NCI-H748 (cell line): ENCODE measurements around the gene PPP4R1.
"Not testable (repeated sequence)": the region's sequence is repeated elsewhere in the genome, so short reads cannot be mapped to it uniquely, and the experiment has no call there.

Experiments
- DNase-seq: peaks from one replicate; lab custom pipeline; 2025; ENCODE audit not compliant: unreplicated experiment; lab: John Stamatoyannopoulos, UW

The PPP4R1 gene

DNA sequence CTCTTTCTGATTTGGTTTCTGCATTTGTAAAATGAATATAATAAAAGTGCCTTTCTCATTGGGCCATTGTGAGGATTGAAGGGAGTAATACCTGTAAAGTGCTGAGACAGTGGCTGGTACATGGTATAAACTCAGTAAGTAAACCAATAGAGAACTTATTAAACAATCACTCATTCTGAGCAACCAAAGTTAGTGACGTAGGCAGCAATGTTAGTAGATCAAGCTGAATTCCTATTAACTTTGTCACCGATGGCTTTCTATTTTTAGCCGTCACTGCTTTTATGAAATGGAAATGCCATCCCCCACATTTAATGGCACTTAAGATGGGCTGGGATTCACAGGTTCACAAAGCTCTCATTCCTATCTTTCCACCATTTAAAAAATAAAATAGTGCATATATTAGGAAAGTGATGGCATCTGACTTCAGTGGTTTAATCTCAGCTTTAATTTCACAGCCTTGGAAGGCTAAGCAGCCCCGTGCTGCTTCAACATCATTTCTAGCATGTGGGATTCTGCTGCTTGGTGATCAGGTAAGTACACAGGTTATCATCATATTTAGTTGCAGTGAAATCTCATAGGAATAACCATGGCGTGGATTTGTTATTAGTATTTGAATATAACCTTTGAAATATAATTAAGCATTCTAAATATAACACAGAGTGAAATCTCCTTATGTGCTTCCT, 17.6 kb upstream of the PPP4R1 start:
- no peak for DNase-seq

DNA sequence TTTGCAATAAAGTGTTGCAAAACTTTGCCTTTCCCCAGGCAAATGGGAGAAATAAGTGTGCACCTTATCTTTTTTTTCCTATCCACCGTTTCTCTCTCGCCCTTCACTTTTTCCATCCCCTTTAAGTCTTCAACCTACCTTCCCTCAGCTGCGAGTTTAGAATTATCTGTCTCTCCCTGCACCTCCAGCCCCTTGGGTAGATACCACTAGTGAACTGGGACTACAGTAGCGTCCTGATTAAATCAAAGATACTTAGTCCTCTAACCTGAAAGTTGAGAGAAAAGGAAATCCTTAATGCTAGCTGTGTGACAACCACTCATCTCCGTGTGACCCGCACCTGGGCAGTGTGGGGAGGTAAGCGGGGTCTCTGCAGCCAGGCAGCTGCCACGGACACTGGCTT, 16.1 kb upstream of the PPP4R1 start:
- DNase-seq = no peak

DNA sequence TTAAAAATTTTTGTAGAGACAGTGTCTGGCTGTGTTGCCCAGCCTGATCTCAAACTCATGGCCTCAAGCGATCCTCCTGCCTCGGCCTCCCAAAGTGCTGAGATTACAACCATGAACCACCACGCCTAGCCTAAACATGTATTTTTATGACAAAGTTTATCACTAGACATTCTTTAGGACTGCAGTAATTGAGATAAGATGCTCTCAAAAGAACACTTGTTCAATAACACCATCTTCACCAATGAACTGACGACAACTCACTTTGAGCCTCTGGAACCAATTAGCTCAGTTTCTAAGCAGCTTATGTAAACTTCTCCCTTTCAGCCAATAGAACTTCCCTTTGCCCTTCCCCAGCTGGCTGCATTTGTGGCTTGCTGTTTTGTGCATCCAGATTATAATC, 15.3 kb upstream of the PPP4R1 start:
- no peak for DNase-seq

DNA sequence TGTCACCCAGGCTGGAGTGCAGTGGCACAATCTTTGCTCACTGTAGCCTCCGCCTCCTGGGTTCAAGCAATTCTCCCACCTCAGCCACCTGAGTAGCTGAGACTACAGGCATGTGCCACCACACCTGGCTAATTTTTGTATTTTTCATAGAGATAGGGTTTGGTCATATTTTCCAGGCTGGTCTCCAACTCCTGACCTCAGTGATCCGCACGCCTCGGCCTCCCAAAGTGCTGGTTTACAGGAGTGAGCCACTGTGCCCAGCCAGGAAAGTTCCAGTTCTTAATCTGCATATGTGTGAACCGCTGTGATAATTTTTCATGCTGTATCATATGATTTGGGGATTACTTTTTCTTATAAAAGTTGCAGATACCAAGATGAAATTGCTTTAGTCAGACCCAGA, 14.6 kb upstream of the PPP4R1 start:
- no peak for DNase-seq

DNA sequence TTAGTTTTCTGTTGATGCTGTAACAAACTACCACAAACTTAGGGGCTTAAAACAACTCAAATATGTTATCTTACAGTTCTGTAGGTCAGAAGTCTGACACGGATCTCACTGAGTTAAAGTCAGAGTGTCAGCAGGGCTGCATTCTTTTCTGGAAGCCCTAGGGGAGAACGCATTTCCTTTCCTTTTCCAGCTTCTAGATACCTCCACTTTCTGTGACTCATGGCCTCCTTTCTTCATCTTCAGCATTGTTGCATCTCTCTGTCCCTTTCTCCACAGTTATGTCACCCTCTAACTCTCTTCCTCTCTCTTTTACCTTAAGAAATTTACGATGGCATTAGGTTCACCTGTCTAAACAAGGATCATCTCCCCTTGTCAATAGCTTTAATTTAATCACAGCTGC, 13.3 kb upstream of the PPP4R1 start:
- DNase-seq = no peak

DNA sequence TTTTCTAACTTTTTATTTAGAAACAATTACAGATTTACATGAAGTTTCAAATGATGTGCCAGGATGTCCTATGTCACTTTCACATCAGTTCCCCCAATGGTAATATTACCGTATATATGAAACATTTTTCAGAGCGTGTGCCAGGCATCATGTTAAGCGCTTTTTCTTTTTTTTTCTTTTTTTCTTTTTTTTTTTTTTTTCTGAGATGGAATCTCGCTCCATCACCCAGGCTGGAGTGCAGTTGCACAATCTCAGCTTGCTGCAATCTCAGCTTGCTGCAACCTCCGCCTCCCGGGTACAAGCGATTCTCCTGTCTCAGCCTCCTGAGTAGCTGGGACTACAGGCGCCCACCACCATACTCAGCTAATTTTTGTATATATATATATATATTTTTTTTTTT, 5.6 kb upstream of the PPP4R1 start:
- DNase-seq = no peak

DNA sequence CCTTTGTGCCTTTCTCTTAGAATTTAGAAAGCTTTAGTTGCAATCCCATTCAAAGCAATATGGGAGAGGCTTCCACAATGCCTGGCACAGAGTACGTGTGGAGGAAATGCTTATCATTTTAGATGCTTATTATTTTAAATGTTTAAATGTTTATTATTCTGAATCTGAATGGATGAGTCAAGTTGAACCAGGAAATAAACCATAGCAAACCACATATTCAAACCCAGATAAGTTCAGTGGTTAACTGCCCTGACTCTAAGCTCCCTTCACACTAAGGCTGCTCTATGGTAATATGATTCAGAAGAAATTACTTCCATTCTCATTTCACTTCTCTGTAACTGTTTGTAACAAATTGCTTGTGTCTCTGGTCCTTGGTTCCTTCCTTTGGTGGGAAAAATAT, 5.2 kb upstream of the PPP4R1 start:
- no peak for DNase-seq

DNA sequence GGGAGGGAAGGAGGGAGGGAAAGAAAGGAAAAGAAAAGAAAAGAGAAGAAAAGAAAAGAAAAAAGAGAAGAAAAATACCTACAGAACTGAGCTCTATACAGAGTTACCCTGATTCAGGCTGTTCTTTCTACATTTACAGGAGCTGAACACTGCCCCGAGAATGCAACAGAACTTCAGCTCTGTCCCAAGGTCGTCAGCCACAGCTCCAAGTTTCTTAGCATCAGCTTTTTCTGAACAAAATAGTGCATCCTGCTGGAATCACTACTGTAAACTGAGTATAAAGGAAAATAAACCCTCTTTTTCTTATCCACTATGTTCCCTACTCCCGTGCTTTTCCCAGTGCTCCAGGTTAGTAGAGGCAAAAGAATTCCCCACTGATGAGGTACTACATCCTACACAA, 4.7 kb upstream of the PPP4R1 start:
- no peak for DNase-seq

DNA sequence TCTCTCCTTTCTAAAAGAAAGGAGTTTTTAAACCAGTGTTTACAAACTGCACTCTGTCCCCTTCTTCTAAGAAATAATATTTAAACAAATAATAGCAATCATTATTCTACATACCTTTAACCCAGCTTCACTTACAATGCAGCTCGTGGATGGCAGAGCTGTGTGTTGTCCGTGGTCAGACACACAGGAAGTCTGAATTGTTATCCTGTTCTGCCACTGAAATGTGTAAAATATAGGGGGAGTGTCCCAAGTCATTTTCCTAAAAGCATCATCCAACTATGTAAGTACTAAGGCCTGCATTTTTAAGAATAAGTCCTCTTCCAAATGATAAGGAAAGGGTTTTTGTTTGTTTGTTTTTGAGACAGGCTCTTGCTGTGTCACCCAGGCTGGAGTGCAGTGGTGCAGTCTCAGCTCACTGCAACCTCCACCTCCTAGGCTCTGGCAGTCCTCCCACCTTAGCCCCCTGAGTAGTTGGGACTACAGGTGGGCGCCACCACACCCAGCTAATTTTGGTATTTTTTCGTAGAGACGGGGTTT, 2.7 kb upstream of the PPP4R1 start:
- no peak for DNase-seq

DNA sequence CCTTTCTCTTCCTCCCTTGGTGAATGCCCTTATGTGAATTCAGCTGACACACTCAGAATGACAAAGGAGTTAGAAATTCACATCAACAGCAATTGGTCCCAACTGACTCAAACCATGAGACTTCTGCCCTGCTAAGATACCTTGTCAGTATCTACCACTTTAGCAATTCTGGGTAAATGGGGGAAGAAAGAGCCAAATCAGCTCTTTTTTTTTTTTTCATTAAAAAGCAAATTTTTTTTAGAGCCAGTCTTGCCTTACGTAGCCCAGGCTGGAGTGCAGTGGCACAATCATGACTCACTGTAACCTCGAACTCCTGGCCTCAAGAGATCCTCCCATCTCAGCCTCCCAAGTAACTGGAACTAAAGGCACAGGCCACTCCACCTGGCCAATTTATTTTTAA, 1.7 kb upstream of the PPP4R1 start:
- DNase-seq = no peak

DNA sequence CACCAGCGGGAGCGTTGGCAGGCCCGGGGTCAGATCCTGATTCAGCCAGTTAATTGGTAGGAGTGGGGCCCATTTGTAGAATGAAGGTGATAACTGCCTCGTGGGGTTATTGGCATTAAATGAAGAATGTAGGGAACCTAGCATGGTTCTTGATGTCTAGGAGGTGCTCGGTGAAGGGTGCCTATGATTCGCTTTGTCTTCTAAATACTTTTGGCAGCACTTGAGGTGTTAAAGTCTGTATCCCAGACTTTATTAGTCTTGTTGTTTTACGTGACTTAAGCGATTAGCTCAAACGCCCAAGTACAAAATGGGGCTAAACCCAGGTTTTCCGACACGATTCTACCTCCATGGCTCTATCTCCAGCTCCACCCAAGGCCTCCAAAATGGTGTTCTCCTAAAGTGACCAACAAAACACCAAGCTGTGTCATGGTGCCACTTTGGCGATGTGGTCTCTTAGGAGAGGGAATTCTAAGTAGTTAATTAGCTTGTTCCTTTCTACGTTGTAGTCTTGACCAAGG, 980 bp upstream of the PPP4R1 start:
- DNase-seq = no peak

DNA sequence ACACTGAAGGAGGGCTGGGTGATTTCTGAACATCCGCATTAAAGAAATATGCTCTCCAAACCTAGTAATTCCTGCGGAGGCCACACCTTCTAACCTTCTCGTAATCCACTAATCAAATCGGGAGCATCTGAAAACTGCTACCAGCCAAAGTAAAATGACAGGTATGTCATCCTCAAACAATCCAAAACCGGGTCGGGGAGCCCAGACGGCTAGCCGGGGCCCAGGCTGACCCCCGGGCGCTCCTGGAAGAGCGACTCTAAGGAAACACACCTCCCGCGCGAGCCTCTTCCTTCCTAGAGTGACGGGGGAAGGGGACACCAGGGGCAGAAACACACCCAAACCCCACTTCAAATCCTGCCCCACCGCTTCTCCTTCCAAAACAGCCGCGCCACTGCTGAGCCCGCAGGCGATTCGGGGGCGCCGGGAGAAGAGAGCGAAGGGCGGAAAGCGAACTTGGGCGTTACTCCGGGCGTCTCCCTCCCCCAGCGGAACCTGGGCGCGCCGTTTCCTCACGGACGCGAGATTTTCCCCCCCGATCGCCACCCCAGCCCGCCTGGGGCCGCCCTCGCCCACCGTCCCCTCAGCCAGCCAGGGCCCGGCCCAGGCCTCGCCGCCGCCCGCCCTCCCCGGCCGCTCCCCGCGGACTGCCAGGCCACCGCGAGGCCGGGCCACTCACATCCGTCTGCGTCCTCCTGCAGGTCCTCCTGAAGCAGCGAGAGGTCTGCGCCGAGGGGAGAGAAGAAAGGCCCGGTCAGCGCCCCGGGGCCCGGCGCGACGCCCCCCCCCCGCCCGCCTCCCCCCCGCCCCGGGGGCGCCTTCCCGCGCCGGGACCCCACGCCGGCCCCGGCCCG, 584 bp downstream of the PPP4R1 start:
- DNase-seq = peak; percentile 80

DNA sequence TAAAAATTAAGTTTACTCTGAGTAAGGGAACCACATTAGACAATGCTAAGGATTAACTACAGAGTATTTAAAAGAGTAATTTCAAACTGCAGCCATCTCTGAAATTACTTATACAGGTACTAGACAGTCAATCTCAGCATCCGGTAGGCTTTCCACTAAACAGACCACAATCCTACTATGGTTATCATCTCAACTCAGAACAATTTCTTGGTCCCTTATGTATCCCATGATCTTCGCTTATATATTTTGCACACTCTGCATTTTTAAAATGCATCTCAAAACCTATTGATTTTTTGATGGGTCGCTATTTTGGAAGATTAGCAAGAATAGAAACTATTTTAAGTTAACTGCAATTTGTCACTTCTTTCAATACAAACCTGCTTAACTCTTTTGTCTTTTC, 1.4 kb downstream of the PPP4R1 start:
- peak; percentile 9 for DNase-seq

DNA sequence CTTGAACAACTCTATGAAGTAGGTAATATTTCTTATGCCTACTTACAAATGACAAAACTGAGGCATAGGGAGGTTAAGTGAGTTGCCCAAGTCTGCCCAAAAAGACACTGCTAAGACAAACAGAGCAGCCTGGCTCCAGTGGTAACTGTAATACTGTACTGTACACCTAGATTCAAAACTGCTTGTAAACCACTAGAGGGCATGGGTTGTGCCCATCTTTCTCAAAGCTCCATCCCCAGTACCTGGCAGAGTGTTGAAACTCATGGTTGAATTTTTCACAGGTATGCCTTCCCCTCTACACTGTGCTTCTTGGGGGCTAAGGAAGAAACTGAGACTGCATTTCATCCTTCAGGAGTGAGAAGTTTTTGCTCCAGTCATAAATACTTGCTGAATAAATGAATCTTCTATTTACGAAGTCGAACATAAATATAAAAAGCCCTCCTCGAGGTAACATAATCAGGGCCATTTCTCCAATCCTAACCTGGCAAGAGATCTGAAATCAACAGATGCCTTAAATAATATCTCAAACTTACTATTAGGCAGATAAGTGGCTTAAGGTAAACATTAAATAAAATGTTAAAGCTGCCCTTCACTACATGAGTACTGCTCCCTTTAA, 2.0 kb downstream of the PPP4R1 start:
- DNase-seq = peak; percentile 76

DNA sequence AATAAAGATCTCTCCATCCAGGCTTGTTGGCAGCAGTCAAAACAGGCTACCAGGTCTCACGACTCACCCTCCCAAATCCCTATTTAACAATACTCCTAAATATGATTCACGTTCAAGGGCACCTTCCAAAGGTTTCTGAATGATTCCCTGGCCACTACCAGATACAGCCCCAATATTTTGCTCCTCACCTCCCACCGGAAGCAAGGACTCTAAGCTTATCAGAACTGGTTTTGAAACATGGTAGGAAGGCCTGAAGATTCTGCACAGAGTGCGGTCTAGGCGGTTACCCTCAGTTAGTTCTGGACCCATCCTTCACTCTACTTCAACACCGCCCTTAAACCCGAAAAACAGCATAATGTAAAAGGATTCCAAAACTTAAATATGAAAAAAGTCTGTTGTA, 5.2 kb downstream of the PPP4R1 start:
- DNase-seq = no peak

DNA sequence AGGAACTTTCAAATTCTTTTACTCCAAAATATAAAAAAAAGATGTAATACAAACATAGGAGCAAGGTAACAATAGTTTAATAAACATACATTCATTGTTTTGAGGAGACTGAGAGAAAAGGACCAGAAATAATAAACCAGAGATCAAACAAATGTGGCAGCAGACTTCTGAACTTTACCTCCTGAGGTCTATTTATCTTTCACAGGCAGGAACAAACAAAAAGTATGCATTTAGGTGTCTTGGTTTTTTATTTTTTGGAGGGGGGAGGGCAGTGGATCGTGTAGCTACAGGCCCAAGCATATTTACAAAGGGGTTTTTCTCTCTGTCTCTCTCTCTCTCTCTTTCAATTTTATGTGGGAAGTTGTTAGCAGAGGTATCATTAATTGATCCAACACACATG, 5.6 kb downstream of the PPP4R1 start:
- peak; percentile 15 for DNase-seq

DNA sequence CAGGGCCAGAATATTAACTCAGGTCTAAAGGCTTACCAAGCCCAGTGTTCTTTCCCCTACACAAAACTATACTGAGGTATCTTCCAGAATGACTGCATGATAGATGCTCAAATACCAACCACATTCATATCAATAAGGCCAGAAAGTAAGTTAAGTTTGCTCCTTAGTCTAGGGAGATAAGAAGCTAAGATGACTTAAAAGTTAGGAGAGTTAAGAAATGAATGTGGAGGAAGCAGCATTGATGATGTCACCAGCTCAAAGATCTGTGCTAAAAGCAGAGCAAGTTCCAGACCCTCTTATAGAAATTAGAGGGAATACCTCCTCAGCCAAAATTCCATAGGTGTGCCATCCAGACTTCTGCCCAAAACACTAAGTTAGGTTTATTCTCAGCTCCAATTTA, 6.1 kb downstream of the PPP4R1 start:
- DNase-seq = no peak

DNA sequence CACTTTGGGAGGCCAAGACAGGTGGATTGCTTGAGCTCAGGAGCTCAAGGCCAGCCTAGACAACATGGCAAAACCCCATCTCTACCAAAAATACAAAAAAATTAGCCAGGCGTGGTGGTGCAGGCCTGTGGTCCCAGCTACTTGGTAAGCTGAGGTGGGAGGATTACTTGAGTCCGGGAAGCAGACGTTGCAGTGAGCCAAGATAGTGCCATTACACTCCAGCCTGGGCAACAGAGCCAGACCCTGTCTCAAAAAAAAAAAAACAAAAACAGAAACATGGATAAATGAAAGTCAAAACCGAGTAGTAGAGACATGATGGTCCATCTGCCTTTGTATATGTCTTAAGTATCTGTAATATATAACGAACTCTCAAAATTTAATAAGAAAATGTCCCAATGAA, 7.2 kb downstream of the PPP4R1 start:
- not testable (repeated sequence) for DNase-seq

DNA sequence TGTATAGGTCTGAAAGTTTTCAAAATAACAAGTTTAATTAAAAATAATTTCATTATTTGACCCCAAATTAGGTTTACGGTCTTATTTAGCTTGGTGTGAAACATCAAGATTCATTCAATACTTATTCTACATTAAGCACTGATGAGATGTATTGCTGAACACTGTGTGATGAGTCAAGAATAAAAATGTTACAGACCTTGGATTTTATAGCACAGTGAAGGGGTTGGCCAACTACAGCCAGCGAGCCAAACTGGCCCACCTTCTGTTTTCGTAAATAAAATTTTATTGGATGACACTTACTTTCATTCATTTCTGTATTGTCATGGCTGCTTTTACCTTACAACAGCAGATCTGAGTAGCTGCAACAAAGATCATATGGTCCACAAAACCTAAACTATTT, 8.3 kb downstream of the PPP4R1 start:
- DNase-seq = no peak

DNA sequence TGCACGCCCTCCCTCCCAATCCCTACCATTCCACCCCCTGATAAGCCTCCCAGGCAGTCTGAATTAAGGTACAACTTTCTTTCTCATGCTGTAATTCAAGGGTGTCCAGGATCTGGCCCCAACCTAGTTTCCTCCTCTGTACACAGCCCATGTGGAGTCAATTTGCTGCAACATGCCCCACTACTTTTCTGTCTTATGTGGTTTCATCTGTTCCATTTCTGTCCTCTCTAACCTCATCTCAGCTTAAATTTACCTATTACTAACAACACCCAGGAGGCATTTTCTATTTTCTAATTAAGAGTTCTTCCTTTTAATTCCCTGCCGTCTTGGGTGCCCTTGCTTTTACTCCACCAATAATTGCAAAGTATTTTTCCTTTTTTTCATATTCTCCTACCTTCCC, 10.0 kb downstream of the PPP4R1 start:
- no peak for DNase-seq

DNA sequence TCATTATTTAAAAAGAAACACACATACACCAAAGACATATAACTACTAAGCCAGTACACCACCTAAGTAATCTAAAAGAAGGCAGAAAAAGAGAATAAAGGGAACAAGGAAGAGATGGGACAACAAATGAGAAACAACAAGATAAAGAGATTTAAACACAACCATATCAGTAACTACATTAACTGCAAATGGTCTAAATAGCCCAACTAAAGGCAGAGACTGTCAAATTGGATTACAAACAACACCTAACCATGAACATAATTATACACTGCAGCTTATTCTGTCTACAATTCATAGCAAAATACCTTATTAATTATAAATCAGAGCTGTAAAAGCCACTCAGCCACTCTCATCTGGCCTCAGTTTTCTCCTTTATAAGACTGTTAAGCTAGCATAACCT, 15.0 kb downstream of the PPP4R1 start:
- DNase-seq = no peak

DNA sequence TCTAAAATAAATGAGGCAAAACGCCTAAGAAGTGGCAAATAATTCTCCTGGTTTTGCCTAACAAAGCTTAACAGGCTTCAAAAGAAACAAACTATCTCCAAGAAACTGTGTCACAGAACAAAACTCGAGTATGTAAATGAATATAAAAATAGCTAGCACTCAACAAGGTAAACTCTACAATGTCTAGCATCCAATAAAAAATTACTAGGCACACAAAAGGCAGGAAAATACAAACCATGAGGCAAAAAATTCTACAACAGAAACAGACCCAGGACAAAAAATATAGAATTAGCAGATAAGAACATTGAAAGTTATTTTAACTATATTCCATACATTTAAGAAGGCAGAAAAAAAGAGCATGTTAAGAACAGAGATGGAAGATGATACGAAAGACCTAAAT, 16.8 kb downstream of the PPP4R1 start:
- DNase-seq = no peak
